ENCODE data around the gene SEMA6A. TPM values are rescaled to one million over a fixed set of nuclear protein-coding genes. Genes with fewer than 3 reads are reported as not detected.

SEMA6A gene
- total and polyA plus RNA-seq, 2 of the 13 experiments (the other 11 are each of a cell fraction or from before 2014, with no cell fraction given), result 5.1 to 6.5 TPM

DNA sequence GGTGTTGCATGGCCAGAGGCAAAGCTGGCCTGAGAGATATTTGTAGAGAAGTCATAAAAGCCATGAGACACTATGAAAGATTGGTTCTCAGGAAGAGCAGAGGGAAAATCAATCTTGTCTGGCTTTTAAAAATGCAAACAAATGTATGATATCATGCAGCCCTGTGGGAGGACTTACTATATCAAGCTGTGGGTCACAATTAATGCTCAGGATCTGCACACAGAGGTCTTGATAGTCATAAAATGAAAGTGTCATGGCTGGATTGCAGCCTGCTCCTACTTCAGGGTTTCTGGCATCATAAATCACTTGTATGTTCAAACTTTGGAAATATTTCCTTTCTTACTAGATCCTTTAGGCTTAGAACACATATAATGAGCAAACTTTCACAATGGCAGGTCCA, 151.5 kb downstream of the SEMA6A start:
- Histone ChIP-seq H3K27ac (ENCODE audit: extremely low read length, insufficient read depth, low read length) (no peak overlapping the region), H3K4me2 (ENCODE audit: low read depth, low read length) (no peak overlapping the region), H3K9me3 (ENCODE audit: low read length) (no peaks in the 10 kb centered on the region), H3K9ac (ENCODE audit: insufficient read depth, low read depth, low read length) (no peak overlapping the region), H3K79me2 (ENCODE audit: insufficient read depth, low read length) (no peaks in the 10 kb centered on the region), H4K20me1 (ENCODE audit: insufficient read depth, low read length) (no peaks in the 10 kb centered on the region), H3K36me3 (replicated peaks in 1 of 2; ENCODE audit: control insufficient read depth in 1 of 2, insufficient read depth in 2 of 2, low read length in 2 of 2) (no peaks in the 10 kb centered on the region), H3K27me3 (ENCODE audit: control insufficient read depth in 1 of 2, insufficient read depth in 2 of 2, low read length in 2 of 2) (no peaks in the 10 kb centered on the region), H3K4me1 (ENCODE audit: insufficient read depth, low read length) (peaks cover 12% of the 10 kb centered on the region), H3K4me3 (replicated peaks in 1 of 3; ENCODE audit: insufficient read depth in 1 of 3, low read depth in 2 of 3, low read length in 3 of 3) (no peak overlapping the region), H2AFZ (ENCODE audit: low read length) (no peak overlapping the region)
- in situ Hi-C loops (cut with HindIII; ENCODE audit: extremely low pct_ligation_motif_present, low pct_unique_long_range_greater_than_20kb), result no loop called here
- intact Hi-C loops (cut with micrococcal nuclease; ENCODE audit: unreplicated experiment), result no loop called here
- FAIRE-seq (no peak), ATAC-seq (no peak), DNase-seq (ENCODE audit: low spot score) (no peak)
- ChIA-PET CTCF (ENCODE audit: low intra/inter-chr PET ratio, low total read pairs) (no interaction called here), POLR2A (no interaction called here)
- no TSS peak for BruUV-seq (replicated peaks)
- TF ChIP-seq ATF1 (CRISPR knock-in tag; IDR thresholded peaks at IDR 0.05) (no peak), FOSL1 (CRISPR knock-in tag; IDR thresholded peaks at IDR 0.05; ENCODE audit: borderline replicate concordance) (no peak), HNRNPL (IDR thresholded peaks at IDR 0.05; ENCODE audit: low read depth, low read length) (no peak), EP300 (IDR thresholded peaks at IDR 0.05; ENCODE audit: low read depth in 2 of 2, low read length in 2 of 2) (no peak), EP300 (CRISPR knock-in tag; IDR thresholded peaks at IDR 0.05; ENCODE audit: borderline replicate concordance) (no peak), SIX1 (CRISPR knock-in tag; IDR thresholded peaks at IDR 0.05; ENCODE audit: borderline replicate concordance) (no peak), ZSCAN31 (CRISPR knock-in tag; IDR thresholded peaks at IDR 0.05; ENCODE audit: low read depth) (no peak), SMARCC2 (IDR thresholded peaks at IDR 0.05) (no peak), FOXO1 (CRISPR knock-in tag; IDR thresholded peaks at IDR 0.05) (no peak), THYN1 (CRISPR knock-in tag; IDR thresholded peaks at IDR 0.05; ENCODE audit: borderline replicate concordance, low read depth) (no peak), HNF4A (CRISPR knock-in tag; IDR thresholded peaks at IDR 0.05) (no peak), PRPF4 (IDR thresholded peaks at IDR 0.05; ENCODE audit: low read depth, low read length, poor library complexity, severe bottlenecking) (no peak), EZH2 (conservative IDR thresholded peaks at IDR 0.05; ENCODE audit: low read depth, low read length) (no peak), ELF3 (CRISPR knock-in tag; IDR thresholded peaks at IDR 0.05) (no peak), RBAK (CRISPR knock-in tag; IDR thresholded peaks at IDR 0.05) (no peak), ZNF280B (CRISPR knock-in tag; IDR thresholded peaks at IDR 0.05; ENCODE audit: borderline replicate concordance) (no peak), HNF1A (IDR thresholded peaks at IDR 0.05; ENCODE audit: low read depth) (no peak), HNF1A (CRISPR knock-in tag; IDR thresholded peaks at IDR 0.05; ENCODE audit: borderline replicate concordance) (no peak), PCBP2 (optimal IDR thresholded peaks at IDR 0.05; ENCODE audit: low read depth, low read length, poor library complexity, severe bottlenecking) (no peak), ZNF605 (CRISPR knock-in tag; IDR thresholded peaks at IDR 0.05) (no peak)

Measured in HepG2 (cell line).